NCI-H2196 treated with DMSO at 0.1 percent for 48 hours (cell line): ENCODE data around the gene FAM120AOS.

ENCODE experiments used
- DNase-seq: peaks from one replicate; lab custom pipeline; 2025; ENCODE audit not compliant: unreplicated experiment; lab: John Stamatoyannopoulos, UW

The FAM120AOS gene

GRCh38 chr9:93453047-93453914 is at the start of gene FAM120AOS:
Gene FAM120AOS (minus strand): TSS chr9:93453581. CDS start chr9:93452709, 872 bp downstream.
- peak; percentile 91 for DNase-seq

DNA sequence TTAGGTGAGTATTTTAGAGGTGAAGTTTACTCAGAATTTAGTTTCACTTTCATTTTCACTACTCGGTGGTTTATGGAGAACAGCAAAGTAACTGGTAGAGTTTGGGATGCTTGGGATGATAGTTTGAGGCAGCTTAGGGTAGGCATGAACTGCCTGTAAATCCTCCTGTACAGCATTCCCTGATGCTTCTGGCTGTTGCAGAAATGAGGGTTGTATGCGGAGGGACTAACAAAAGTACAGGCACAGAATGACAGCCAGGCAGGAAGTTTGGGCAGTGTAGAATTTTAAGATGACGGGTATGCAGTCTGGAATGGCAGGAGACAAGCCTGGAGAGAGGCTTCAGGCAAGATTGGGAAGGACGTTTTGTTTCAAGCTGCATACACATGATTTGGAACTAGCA is 48.0 kb upstream of the FAM120AOS start:
- no peak for DNase-seq

DNA sequence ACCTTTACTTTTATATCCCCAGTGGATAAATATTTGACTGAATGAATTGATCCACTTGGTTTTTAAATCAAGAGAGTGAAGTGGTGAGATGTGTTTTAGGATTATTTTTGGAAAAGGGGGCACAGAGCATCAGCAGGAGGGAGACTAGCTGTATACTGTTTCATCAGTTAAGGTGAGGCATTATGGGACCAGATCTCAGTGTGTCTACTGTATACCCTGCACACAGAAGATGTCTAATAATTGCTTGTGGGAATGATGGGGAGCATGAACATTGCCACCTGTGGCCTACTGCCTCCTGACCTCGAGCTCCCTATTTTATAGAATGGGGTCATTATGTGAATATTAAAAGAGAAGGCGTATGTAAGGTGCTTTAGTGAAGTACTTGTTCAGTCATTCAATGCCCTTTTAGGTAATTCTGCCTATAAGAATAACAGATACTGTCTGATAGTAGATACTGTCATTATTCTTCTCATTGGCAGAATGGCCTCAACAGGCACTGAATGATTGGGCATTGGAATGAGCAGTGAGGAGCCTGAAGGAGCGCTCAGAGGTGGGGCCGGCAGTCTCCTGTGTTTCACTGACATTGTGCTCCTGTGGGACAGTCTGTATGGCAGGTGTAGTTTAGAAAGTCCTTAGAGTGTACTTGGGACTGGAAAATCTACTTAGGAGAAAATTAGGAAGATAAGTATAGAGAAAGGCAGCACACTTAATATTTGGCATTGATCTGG is 47.4 kb upstream of the FAM120AOS start:
- DNase-seq, result no peak

- no peak for DNase-seq
Measured at GRCh38 chr9:93496285-93496684, 42.9 kb upstream of the FAM120AOS start.

DNA sequence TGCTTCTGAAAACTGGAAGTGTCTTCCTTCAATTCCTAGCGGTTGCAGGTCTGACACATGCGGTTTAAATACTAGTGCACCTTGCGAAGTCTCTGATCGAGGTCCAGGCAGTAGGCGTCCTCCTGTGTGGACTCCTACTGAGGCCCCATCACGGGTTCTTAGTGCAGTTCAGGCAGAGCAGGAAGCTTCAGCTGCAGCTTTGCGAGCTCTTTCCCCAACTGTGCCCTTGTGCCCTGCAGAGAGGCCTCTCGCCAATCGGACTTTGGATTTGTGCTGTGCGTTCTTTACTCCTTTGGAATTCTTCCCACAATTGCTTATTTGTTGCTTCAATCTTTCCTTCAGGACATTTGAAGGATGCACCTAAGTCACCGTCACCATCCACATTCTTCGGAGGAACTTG is 40.6 kb upstream of the FAM120AOS start:
- no peak for DNase-seq

DNA sequence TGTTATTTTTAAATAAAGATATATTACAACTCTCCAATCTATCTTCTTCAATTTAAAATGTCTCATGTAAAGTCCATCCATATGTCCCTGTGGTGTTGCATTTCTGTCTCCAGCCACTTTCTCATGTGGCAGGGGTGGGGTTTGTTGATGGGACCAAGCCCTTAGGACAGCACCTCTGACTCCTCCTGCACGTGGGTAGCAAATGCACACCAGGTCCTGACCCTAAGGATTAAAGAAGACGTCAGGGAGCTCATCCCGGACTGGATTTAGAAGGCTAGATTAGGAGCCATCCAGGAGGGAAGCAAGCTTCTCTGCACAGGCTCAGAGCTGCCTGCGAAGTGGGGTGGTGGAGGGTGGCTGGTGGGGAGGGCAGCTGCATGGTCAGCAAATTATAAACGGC is 38.9 kb upstream of the FAM120AOS start:
- DNase-seq, result no peak

DNA sequence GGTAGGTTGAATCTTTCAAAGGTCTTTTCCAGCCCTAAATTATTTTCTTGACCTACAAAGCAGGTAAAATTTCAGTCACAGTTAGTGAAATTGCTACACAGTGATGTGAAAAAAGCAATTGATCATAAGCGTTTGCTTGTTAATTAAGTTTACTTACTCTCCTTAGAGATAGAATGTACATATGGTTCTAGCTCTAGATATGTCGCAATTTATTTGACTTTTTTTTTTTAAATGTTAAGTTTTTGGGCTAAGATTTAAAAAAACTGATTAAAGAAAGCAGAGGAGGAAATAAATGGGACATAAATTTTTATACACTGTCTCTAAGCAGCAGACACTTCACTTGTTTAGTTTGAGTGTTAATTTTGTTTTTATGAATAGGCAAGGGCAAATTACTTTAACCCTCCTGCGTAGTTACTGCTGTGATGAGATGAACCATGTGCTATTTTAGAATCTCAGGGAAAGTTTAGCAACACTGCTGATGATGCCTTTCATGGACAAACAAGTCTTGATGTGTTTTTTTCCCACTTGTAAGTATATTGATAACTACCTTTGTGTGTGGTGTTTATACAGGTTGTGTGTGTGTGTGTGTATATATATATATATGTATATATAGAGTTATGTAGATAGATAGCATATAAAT is 38.3 kb upstream of the FAM120AOS start:
- no peak for DNase-seq

GRCh38 chr9:93488244-93488643 is 34.9 kb upstream of the FAM120AOS start:
- no peak for DNase-seq

GRCh38 chr9:93486268-93486667 is 32.9 kb upstream of the FAM120AOS start:
- DNase-seq, result no peak

DNA sequence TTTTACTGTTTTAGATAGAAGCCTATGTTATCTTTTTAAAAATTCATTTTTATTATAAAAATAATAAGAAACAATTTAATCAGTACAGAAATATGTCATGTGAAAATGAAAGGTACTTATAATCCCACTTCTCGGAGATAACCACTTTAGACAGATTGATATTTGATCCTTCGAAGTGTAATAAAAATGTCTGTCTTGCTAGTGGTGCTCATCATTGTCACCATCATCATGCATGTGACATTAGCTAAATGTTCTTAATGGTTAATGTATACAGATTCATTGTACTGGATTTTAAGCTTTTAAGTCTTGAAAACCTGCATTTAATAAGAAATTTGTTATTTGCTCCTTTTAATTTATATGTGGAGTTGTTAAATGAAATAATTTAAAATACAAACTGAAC is 30.1 kb upstream of the FAM120AOS start:
- DNase-seq, result no peak

GRCh38 chr9:93480728-93481324 is 27.4 kb upstream of the FAM120AOS start:
- no peak for DNase-seq

GRCh38 chr9:93480262-93480661 is 26.9 kb upstream of the FAM120AOS start:
- DNase-seq, result no peak

DNA sequence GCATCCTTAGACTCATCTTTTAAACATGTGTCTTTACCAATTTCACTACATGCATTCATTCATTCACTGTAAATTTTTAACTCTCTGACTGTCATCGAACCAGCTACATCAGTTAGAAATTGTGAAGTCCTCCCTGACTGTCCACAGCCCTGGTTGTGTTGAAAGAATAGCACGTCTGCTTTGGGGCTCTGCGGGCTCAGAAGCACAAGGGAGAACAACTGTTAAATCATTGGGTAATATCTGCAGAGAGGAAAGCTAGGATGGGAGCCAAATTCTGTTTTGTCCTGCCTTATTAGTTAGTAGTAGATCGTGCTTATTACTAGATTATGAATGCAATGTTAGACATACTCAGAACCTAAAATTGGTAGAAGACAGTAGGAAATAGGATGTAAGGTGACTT is 26.3 kb upstream of the FAM120AOS start:
- DNase-seq, result no peak

DNA sequence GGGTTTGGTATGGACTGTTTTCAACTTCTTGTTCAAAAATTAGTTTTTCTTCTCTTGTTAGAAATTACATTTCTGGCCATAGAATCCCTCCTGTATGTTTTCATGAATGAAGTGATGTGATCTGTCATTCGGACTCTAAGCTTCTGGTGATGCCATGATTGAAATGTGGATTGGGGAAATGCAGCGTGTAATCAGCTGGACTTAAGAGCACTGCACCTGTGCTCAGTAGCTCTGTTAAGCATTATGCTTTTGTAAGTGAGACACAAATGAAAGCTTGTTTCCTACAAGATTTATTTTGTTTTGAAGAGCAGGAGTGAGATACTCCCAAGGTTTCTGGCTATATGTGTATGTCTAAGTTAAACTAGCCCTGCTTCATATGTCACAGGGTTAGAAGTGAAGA is 24.0 kb upstream of the FAM120AOS start:
- DNase-seq, result no peak

GRCh38 chr9:93476924-93477323 is 23.5 kb upstream of the FAM120AOS start:
- no peak for DNase-seq

DNA sequence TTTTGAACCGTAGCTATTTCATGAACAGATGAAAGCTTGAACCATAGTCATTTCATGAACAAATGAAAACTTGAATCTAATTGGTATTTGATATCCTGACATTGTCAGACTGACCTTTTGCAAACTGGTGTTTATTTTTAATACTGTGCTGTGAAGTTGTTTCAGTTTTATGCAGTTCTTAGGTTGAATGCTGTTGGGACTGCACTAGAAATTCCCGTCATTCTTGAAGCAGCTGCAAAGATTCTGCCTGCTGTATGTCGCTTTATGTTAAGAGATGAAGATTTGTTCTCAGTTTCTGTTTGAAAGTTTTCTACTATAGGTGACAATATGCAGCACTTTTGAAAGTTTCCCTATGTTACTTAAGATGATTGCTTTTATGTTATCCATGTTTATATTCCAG is 22.5 kb upstream of the FAM120AOS start:
- DNase-seq, result no peak

GRCh38 chr9:93475108-93475507 is 21.7 kb upstream of the FAM120AOS start:
- DNase-seq, result no peak

GRCh38 chr9:93473411-93473810 is 20.0 kb upstream of the FAM120AOS start:
- no peak for DNase-seq

GRCh38 chr9:93471124-93471523 is 17.7 kb upstream of the FAM120AOS start:
- DNase-seq, result no peak

DNA sequence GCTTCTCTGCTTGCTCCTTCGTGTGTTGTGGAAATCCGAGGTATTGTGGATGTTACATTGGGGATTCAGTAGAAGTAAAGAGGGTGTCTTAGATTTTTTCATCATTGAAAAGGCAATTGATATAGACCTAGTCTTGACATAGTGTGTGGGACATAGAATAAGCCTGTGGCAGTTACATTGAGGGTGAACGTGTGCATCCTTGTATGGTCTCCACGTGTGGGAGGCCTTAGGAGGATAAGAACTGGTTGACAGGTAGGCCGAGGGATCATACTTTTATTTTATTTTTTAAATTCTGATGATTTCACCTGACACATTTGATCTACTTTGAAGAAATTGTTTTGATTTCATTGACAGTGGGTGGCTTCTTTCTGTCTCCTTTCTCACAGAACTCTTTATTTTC is 17.0 kb upstream of the FAM120AOS start:
- DNase-seq, result no peak

GRCh38 chr9:93468763-93469456 is 15.5 kb upstream of the FAM120AOS start:
- no peak for DNase-seq
